ENCODE results near the gene CBX5. TPM values are rescaled to one million over a fixed set of nuclear protein-coding genes. Genes with fewer than 3 reads are reported as not detected.
A peak's percentile ranks its signal among the peaks of the same experiment; 100 is the strongest.

The CBX5 gene
- total and polyA plus RNA-seq, 9 of the 15 experiments (the other 6 are each of a cell fraction or from before 2014, with no cell fraction given), result 32.6 to 102 (median 59.2) TPM

DNA sequence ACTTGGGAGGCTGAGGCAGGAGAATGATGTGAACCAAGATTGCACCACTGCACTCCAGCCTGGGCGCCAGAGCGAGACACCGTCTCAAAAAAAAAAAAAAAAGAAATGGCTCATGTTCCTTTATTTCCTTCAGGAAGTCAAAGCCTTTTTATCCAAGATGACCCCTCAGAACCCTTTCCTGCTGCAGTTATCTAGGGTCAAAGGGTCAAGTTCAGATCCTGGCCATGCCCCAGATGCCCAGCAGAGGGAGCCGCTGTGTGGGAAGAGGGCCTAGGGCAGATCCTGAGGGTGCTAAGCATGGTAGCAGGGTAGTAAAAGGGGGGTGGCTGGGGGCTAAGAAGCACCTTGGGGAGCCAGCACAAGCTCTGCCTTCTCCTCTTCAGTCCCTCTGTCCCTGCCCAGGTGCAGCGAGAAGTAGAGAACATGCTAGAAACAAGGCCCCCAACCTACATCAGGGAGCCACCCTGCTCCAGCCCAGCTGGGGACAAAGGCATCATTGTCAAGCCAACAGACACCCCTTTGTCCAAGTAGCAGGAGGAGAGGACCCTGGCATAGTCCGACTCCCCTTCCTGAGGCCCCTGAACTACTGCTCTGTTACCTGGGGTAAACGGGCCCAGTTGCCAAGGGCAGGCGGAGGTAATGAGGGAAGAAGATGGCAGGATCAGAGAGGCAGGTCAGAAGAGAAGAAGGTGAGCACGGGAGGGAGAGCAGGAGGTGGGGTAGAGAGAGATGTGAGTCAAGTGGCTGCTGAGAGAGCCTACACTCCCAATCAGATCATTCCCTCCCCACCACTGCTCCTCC is 14.4 kb upstream of the CBX5 start (continued):
- peak; percentile 50; the same call in 1 of the 2 replicates for TF ChIP-seq AFF4 (CRISPR knock-in tag; IDR thresholded peaks at IDR 0.05)
- no peak for TF ChIP-seq ZSCAN32 (CRISPR knock-in tag; IDR thresholded peaks at IDR 0.05)
- peak; percentile 39 for TF ChIP-seq NEUROD1 (IDR thresholded peaks at IDR 0.05; ENCODE audit: borderline replicate concordance, low read depth, low read length, partially characterized antibody)
- TF ChIP-seq SRF (CRISPR knock-in tag; IDR thresholded peaks at IDR 0.05), result 0 out of 4 replicates have a peak, but pooled peaks of 1 of the 2 experiments have one; percentile 29
- no peak for TF ChIP-seq FOXJ2 (tag; IDR thresholded peaks at IDR 0.05)
- TF ChIP-seq ZNF583 (CRISPR knock-in tag; IDR thresholded peaks at IDR 0.05), result peak; percentile 68; the same call in 1 of the 2 replicates
- peak; percentile 72; the same call in 1 of the 2 replicates for TF ChIP-seq HSF4 (CRISPR knock-in tag; IDR thresholded peaks at IDR 0.05; ENCODE audit: borderline replicate concordance)
- 0 out of 2 replicates have a peak, but pooled peaks have one; percentile 14 for TF ChIP-seq PYGO2 (tag; IDR thresholded peaks at IDR 0.05)
- peak; percentile 51; the same call in 1 of the 2 replicates for TF ChIP-seq ZNF75A (CRISPR knock-in tag; IDR thresholded peaks at IDR 0.05)
- TF ChIP-seq SRSF3 (IDR thresholded peaks at IDR 0.05; ENCODE audit: insufficient read depth, low read length), result no peak
- no peak for TF ChIP-seq SETDB1 (IDR thresholded peaks at IDR 0.05; ENCODE audit: low read length)
- TF ChIP-seq SMAD3 (CRISPR knock-in tag; conservative IDR thresholded peaks at IDR 0.05), result peak; percentile 44; the same call in 1 of the 2 replicates
- 0 out of 2 replicates have a peak, but pooled peaks have one; percentile 31 for TF ChIP-seq ZNF41 (CRISPR knock-in tag; conservative IDR thresholded peaks at IDR 0.05)
- TF ChIP-seq, protein P1, sequence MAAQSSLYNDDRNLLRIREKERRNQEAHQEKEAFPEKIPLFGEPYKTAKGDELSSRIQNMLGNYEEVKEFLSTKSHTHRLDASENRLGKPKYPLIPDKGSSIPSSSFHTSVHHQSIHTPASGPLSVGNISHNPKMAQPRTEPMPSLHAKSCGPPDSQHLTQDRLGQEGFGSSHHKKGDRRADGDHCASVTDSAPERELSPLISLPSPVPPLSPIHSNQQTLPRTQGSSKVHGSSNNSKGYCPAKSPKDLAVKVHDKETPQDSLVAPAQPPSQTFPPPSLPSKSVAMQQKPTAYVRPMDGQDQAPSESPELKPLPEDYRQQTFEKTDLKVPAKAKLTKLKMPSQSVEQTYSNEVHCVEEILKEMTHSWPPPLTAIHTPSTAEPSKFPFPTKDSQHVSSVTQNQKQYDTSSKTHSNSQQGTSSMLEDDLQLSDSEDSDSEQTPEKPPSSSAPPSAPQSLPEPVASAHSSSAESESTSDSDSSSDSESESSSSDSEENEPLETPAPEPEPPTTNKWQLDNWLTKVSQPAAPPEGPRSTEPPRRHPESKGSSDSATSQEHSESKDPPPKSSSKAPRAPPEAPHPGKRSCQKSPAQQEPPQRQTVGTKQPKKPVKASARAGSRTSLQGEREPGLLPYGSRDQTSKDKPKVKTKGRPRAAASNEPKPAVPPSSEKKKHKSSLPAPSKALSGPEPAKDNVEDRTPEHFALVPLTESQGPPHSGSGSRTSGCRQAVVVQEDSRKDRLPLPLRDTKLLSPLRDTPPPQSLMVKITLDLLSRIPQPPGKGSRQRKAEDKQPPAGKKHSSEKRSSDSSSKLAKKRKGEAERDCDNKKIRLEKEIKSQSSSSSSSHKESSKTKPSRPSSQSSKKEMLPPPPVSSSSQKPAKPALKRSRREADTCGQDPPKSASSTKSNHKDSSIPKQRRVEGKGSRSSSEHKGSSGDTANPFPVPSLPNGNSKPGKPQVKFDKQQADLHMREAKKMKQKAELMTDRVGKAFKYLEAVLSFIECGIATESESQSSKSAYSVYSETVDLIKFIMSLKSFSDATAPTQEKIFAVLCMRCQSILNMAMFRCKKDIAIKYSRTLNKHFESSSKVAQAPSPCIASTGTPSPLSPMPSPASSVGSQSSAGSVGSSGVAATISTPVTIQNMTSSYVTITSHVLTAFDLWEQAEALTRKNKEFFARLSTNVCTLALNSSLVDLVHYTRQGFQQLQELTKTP (IDR thresholded peaks at IDR 0.05; ENCODE audit: low read depth in 1 of 2, partially characterized antibody in 2 of 2), result peak in 1 of 2 experiments; percentile 41
- peak; percentile 56 for TF ChIP-seq MTA2 (IDR thresholded peaks at IDR 0.05; ENCODE audit: low read depth)
- TF ChIP-seq ZNF644 (tag; IDR thresholded peaks at IDR 0.05; ENCODE audit: low read depth), result 0 out of 2 replicates have a peak, but pooled peaks have one; percentile 46
- TF ChIP-seq CXXC5 (CRISPR knock-in tag; IDR thresholded peaks at IDR 0.05), result peak; percentile 59
